ENCODE data around the gene ZC3H13.

ZC3H13 gene

GRCh38 chr13:46052319-46053161 lies at the start of gene ZC3H13:
Gene ZC3H13 (minus strand): TSS chr13:46052746. CDS start chr13:46045507, 7,239 bp downstream.
- peak; percentile 94 for DNase-seq

DNA sequence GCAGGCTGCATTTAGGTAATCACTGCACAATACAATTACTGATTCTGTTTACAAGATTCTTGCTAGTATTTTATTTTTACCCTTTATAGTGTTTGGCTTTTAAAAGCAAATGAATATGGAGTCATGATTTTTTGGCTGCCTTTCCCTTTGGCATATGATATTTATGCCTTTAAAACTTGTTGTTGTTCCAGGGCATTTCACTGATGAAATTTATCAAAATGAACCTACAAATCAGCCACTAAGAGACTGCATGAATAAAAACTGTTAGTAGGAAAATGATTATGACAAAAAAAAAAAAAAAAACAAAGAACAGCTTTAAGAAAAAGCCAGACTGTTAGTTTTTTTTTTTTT lies 49.7 kb upstream of the ZC3H13 start:
- no peak for DNase-seq

DNA sequence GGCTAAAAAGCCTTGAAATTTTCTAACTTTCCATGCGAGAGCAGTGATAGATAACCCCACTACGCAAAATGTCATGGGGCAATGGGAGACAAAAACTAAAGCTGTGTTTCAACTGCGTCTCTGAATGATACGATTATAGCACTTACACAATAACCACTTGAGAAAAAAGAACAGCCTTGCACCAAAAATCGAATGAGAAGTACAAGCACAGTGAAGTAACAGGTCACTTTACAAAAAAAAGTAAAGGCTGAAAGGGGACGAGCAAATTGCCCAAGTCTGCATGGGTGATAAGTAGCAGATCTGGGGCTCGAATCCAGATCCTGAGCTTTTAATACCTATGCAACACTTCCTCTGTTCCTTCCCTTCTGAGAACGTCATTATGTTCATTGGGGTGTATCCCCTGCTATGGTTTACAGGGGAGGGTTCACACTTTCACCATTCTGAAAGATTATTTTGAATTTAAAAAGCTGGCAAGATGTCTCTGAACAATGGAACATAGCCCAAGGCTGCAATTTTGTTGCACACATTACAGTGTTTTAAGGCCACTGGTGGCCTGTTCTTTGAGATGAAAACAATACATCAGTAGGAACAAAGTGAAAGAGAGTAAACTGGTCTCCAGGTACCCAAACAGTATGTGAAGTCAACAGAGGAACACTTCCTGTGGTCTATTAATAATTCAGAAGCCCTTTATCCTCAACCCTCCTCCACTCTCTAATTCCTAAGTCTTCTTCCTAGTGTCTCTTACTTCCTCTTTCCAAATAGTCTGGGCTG lies 49.1 kb upstream of the ZC3H13 start:
- no peak for DNase-seq

DNA sequence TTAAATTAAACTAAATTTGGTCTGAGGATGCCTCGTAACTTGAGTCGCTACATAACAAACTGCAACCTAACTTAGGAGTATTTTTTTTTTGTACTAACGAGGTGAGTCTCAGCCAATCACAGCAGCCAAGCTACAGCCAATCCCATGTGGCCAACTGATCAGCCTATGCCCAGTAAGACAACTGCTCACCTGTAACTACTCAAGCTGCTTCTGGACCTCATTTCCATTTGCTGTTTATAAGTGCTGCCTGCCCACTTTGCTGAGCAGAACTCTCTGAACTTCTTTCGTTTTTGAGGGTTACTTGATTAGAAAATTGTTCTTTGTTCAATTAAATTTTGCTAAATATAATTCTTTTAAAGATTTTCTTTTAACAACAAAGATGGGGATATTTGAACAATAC lies 48.5 kb upstream of the ZC3H13 start:
- DNase-seq, result no peak

DNA sequence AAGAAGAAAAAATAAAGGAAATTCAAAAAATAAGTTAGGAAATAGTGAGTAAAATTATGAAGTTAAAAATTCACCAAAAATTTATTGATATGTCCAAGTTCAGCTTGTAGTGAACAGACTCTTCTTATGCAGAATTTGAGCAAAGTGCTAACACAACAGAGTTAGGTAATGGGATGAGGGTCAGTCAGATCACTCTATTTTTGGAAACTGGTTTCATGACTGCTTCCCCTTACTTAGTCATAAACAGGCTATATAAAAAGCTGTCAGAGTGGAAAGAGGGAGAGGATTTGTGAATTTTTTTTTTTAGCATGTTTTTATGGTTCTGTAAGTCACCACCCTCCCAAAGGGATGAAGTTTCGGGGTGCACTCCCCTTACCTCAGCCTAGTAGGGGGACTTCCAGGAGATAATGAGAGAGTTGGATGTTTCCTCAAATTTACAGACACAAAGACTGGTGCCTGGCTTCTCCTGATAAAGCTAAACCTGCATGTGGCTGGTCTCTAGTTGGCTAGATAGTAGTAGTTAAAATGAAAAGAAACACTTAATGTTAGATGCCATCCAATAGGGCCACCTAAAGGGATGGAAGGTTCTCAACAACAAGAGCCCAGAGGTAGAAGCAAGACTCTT lies 47.8 kb upstream of the ZC3H13 start:
- no peak for DNase-seq

DNA sequence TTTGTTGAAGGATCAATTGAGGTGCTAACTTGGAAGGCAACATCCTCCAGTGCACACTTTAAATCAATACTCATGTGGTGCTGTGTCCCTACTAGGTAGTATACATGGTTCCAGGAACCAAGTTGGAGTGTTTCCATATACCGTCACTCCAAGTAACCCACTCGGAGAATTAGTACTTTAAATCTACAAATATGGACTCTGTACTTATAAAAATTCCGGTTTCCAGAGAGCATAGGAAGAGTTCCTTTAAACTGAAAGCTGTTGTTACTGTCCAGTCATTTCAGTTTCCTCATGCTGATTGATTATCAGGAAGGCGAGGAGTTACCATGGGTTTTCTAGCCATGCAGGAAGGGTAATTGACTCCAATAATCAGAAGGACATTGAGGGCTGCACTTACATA lies 45.1 kb upstream of the ZC3H13 start:
- no peak for DNase-seq

DNA sequence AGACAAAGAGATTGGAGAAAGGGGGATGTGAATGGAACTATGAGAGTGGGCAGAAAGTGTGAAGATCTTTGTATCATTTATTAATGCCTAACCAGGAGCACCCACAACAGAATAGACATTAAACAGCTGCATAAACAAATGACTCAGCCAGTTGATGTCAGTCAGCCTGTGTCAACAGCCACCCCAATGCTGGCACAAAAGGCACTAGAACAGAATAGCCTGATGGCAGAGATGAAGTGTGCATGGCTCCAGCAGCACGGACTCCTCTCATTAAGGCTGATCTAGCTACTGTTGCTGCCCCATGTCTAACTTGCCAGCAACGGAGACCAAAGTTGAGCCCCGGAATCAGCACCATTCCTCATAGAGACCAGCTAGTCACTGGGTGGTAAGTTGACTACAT lies 44.5 kb upstream of the ZC3H13 start:
- no peak for DNase-seq

GRCh38 chr13:46094478-46094877 lies 41.9 kb upstream of the ZC3H13 start:
- no peak for DNase-seq

GRCh38 chr13:46088821-46089562 lies 36.4 kb upstream of the ZC3H13 start:
- DNase-seq, result no peak

DNA sequence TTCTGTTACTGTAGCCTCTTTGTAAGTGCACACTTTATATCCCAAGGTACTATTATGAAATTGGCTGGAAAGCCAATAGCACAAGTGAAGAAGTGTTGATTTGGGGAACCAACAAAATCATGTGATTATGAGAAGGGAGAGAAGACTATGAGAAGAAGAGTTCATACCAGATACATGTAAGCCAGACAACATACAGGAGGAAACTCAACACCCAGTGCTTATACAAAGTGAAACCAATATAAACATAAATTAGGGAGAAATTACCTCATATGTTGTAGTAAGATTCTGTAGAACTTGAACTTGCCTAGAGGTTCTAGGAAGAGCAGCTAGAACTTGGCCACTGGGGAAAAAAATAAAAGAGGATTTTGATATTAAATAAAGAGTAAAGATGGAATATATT lies 34.9 kb upstream of the ZC3H13 start:
- no peak for DNase-seq

- no peak for DNase-seq
Observed at GRCh38 chr13:46086985-46087384, 34.4 kb upstream of the ZC3H13 start.

DNA sequence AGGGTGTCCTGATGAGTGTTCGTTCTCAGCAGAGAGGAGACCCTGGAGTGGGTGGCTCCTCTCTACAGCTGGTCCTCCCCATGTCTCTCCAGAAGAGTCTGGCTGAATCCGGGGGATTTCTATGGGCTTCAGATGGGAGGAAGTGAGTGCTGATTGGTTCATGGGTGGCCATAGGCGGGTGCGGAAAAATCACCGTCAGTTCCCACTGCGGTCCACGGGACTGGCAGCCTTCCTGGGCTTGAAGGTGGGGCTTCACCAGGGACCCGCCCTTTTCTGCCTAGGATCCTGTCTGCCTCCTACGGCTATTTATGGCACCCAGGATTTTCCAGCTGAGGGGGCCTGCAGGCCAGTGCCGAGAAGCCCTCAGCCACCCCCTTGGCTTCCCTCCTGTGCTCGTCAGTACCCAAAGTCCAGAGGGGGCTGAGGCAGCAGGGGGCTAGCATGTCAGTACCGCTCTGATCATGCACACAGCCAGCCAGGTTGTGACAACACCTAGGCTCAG lies 33.9 kb upstream of the ZC3H13 start:
- DNase-seq, result no peak

DNA sequence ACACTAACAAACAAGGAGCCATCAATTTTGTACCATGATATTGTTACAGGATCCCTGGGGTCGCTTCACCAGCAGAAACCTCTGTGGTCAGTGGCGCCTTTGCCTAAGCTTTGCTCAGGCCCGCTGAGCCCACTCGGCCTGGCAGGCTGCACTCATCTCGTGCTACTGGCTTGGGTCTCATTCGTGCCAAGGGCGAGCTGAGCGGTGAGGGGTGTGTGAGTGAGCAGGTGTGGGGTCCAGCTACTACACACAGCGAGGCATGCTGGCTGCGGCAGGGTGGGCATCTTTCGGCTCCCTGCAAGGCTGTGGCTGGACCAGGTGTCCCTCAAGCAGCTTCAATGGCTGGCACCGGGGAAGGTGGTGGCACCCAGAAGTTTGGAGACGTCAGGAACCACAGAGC lies 33.2 kb upstream of the ZC3H13 start:
- DNase-seq, result no peak

DNA sequence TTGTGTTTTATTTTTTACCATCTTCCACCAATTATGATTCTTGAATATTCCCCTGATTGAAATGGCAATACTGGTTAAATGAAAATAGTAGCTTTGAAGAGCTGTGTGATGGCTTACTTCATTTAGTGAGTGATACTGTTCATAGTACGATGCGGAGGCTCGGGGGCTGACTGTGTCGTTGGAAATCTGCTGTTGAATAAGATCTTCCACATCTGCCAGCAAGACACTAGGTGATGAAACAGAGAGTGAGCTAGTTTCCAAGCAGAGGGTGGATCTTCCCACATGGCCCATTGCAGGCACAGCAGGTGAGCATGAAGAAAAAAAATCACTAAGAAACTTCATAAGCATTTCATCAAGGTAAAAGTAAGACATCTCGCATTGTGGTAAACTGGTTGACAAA lies 29.8 kb upstream of the ZC3H13 start:
- no peak for DNase-seq

- no peak for DNase-seq
Observed at GRCh38 chr13:46079770-46080169, 27.2 kb upstream of the ZC3H13 start.

- no peak for DNase-seq
Observed at GRCh38 chr13:46077265-46077664, 24.7 kb upstream of the ZC3H13 start.

GRCh38 chr13:46076827-46077226 lies 24.3 kb upstream of the ZC3H13 start:
- DNase-seq, result no peak

GRCh38 chr13:46075811-46076210 lies 23.3 kb upstream of the ZC3H13 start:
- DNase-seq, result no peak

DNA sequence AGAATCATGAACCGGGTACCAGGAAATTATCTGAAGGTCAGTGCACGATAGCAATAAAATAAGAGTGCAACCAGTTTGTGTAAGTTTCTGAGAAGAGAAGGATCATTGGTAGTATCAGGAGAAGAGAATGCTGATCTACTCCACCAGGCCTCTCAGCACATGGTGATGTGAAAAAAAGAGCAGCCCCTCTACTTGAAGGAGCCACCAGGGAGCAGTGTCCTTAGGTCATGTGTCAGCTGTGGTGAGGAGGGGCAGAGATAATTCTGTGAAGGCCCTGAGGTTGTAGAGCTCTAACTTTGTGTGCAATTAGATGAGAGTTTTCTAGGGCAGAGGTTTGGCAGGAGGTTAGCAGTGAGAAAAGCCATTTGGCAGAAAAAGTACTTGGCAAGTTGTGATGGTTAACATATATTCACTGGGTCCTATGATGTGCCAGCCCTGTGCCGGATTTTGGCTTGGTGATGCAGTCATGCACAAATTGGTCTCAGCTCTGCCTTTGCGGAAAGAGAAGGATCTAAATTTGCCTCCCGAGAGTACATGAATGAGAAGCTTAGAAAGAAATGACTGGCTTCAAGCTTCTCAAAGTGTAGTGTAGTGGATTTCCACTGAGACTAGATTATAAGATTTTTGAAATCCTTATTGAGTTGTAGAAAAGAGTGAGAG lies 19.2 kb upstream of the ZC3H13 start:
- DNase-seq, result no peak

- DNase-seq, result no peak
Observed at GRCh38 chr13:46063292-46063691, 10.7 kb upstream of the ZC3H13 start.

DNA sequence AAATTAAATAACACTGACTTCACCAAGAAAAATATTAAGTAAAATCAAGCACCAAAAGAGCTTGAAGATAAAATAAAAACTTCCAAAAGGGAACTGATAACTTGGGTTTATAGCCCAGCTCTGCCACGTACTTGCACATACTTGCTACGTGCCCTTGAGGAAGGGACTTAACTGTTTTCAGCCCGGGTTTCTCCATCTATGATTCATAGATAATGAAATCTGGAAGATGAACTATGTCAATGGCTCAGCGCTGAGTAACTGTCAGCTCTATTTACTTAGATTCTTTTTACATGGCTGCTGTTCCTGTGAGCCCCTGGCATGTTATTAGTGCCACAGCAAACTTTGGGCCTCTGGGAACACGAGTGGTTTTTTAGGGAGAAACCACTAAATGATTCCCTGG lies 9.6 kb upstream of the ZC3H13 start:
- DNase-seq, result no peak

- DNase-seq, result no peak
Observed at GRCh38 chr13:46059405-46059804, 6.9 kb upstream of the ZC3H13 start.

Data from CD4-positive, alpha-beta T cell treated with Interleukin-21 for 1 hour (primary cell).